HG03354 (cell line): ENCODE measurements around the gene RECK.

ENCODE experiments used
- ATAC-seq: cut with Tn5 transposase; IDR thresholded peaks from one replicate; pipeline ENCODE4 v1.9.1; 2021; ENCODE audit warnings: mild to moderate bottlenecking; ENCODE audit not compliant: unreplicated experiment, poor library complexity, severe bottlenecking

Gene RECK

GRCh38 chr9:36169166-36169565 lies 132.5 kb downstream of the RECK start, which contains the start of gene CCIN:
Gene CCIN (plus strand): TSS chr9:36169388. CDS start chr9:36169503, 115 bp downstream.
- no peak for ATAC-seq

GRCh38 chr9:36169708-36170107 lies 133.0 kb downstream of the RECK start:
- no peak for ATAC-seq

GRCh38 chr9:36170531-36170930 lies 133.8 kb downstream of the RECK start:
- no peak for ATAC-seq

- no peak for ATAC-seq
Observed at GRCh38 chr9:36173861-36174260, 137.1 kb downstream of the RECK start.
